Retinal pigment epithelial cell (primary cell): Measurements from ENCODE around the gene VAPB.
"Not testable (repeated sequence)": the region's sequence is repeated elsewhere in the genome, so short reads cannot be mapped to it uniquely, and the experiment has no call there.

Experiments
- DNase-seq: peaks from one replicate; pipeline ENCODE4 v3.0.0-alpha.2; 2010; ENCODE audit warnings: low read depth
- H3K4me3 ChIP-seq: 2 replicates; pipeline ENCODE4 v1.5.1; 2011; ENCODE audit warnings: mild to moderate bottlenecking, low read length, control low read depth, moderate library complexity
- CTCF ChIP-seq: conservative IDR thresholded peaks from 2 replicates; pipeline ENCODE4 v1.5.1; 2011; ENCODE audit warnings: low read depth, low read length, control low read depth, inconsistent platforms

Gene VAPB

DNA sequence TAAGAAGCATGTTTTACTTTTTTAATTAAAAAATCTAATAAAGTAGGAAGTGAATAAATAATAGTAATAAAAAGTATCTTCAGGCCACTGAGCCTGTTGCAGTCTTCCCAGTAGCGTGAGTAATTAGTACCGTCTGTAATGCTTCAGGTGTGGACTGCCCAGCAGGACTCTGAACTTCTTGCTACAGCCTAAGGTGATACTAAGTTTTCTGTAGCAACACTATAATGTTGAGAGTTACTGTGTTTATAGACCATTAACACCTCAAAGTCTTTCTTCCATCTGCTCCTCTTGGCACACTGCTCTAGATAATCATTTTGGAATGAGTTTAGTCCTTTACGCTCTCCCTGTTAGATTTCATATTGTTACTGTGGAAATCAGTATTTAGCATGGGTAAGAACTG lies 28.4 kb downstream of the VAPB start:
- DNase-seq: no peak
- H3K4me3 ChIP-seq: no peak overlapping the region
- no peak for TF ChIP-seq CTCF

- TF ChIP-seq CTCF: no peak
- no peak overlapping the region for H3K4me3 ChIP-seq
- no peak for DNase-seq
These were observed 30.1 kb downstream of the VAPB start for GRCh38 chr20:58418949-58419748.

DNA sequence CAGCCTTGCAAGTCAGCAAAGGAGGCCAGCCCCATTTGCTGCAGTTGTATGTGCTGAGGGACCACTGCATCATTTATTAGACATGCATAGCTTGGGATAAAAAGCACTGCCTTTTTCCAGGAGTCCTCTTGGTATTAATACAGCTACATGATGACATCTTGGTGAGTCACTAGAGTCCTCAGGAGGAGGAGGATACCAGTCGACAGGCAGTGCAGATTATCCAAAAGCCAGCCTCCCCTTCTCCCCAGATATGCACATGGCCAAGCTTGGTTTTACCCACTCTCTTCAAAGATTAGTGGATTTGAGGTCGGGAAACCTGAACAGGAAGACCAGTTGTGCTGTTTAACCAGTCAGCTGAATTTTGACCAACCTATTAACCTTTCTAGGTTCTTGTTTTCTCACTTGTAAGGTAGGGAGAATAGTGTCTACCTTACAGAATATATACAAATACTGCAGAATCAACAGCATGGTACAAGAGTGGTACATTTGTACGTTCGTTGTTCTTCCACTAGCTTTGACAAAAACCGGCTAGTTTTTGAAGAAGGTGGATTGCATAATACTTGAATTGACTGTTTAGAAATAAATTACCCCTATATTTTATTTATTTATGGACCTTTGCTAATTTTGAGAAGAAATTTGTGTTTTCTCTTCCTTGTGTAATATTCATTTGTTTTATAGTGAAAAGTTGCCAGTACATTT lies 31.9 kb downstream of the VAPB start:
- H3K4me3 ChIP-seq: no peak overlapping the region
- no peak for TF ChIP-seq CTCF
- no peak for DNase-seq

DNA sequence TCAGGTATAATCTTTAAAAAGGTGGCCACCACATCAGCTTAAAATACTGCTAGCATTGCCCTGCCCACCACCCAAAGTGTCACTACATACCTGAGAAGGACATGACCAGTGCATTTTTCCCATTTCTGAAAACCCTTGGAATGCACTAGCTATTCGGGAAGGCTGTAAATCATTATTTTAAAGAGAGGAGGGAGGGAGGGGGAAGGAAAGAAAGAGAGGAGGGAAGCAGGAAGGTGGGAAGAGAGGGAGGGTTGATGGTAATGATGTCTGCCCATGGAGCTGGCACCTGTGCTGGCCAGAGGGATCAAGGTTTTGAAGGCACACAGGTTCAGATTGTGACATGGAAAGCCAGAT lies 32.4 kb downstream of the VAPB start:
- no peak for DNase-seq
- H3K4me3 ChIP-seq: no peak overlapping the region
- TF ChIP-seq CTCF: no peak

DNA sequence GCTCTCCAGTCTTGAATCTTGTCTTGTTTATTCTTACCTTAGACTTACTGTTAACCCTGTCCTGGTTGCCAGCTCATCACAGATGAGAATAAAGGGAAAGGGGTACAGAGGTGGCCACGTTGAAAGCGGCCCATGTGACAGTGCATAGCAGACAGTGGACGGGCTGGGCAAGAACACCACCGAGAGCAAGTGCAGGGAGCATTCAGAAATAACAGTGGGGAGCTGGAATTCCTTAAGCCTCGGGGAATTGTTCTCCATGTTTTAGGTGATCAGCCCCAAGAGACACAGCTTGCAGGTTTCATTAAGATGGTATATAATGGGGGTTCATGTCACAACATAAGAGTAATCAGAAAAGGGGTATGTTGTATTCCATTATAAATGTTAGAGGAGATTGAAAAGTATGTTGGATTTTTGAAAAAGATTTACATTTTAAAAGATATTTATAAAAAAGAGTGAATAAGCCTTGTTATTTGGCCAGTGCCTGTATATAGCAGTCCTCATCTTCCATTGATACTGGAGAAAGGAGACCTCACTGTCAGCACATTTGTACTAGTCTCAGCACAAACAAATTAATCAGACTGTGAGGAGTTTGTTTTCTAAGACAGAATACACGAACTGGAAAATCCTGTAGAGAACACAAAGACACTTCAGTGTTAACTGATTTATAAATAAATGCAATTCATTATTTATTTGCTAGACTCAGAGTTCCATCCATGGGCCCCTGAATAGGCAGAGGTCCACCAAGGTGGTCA lies 35.4 kb downstream of the VAPB start:
- no peak for TF ChIP-seq CTCF
- no peak overlapping the region for H3K4me3 ChIP-seq
- DNase-seq: no peak

- not testable (repeated sequence) for H3K4me3 ChIP-seq, DNase-seq
These were observed 38.5 kb downstream of the VAPB start for GRCh38 chr20:58427571-58427970.

DNA sequence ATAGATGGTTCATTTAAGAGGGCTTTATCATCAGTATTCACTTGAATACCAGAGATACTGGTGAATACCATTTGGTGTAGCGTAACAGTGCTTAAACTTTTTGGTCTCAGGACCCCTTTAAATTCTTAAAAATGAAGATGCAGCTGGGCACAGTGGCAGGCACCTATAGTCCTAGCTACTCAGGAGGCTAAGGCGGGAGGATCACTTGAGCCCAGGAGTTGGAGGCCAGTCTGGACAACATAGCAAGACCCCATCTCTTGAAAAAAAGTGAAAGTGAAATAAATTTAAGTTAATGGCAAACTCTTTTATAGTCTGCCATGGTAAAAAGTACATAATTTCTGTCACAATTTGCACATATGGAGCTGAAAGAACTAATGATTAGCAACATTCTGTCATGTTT lies 39.3 kb downstream of the VAPB start:
- no peak for DNase-seq
- H3K4me3 ChIP-seq: no peak overlapping the region
- TF ChIP-seq CTCF: no peak
